GM12878 (cell line): ENCODE results near the gene SGSM2. TPM values are rescaled to one million over a fixed set of nuclear protein-coding genes. Genes with fewer than 3 reads are reported as not detected.

Experiments
- ATF7 ChIP-seq: fragments of 450-650 bp; IDR thresholded peaks from 2 replicates; pipeline ENCODE4 v1.6.1; 2016; ENCODE audit warnings: low read depth, mild to moderate bottlenecking
- BACH1 ChIP-seq: fragments of 450-650 bp; IDR thresholded peaks from 2 replicates; pipeline ENCODE4 v1.6.1; 2017; ENCODE audit warnings: mild to moderate bottlenecking, borderline replicate concordance
- BRCA1 ChIP-seq: IDR thresholded peaks from 2 replicates; pipeline ENCODE4 v1.6.1; 2011; ENCODE audit warnings: low read depth, low read length, improper control_type of control experiment
- CHD2 ChIP-seq: IDR thresholded peaks from 2 replicates; pipeline ENCODE4 v1.6.1; 2011; ENCODE audit warnings: low read depth, low read length, improper control_type of control experiment, borderline replicate concordance
- CREB1 ChIP-seq: IDR thresholded peaks from 2 replicates; pipeline ENCODE4 v1.6.1; 2012; ENCODE audit warnings: low read depth, mild to moderate bottlenecking, inconsistent platforms
- EGR1 ChIP-seq, 2 experiments: IDR thresholded peaks; 1 replicate in 1 of 2; 2 replicates in 1 of 2; pipeline ENCODE4 v1.6.1; 2011 to 2012; ENCODE audit warnings: low read depth in 2 of 2, low read length in 2 of 2, borderline replicate concordance in 1 of 2, mild to moderate bottlenecking in 1 of 2, moderate library complexity in 1 of 2
- EZH2 ChIP-seq: IDR thresholded peaks from 2 replicates; pipeline ENCODE4 v1.6.1; 2012; ENCODE audit warnings: low read depth, mild to moderate bottlenecking, control low read depth, inconsistent platforms, low read length, borderline replicate concordance; ENCODE audit not compliant: control insufficient read depth
- IKZF1 ChIP-seq: fragments of 450-650 bp; conservative IDR thresholded peaks from 2 replicates; pipeline ENCODE4 v1.6.1; 2017; ENCODE audit warnings: antibody characterized with exemption, mild to moderate bottlenecking
- IKZF2 ChIP-seq, 2 experiments: fragments of 450-650 bp; IDR thresholded peaks; 2 replicates each; pipeline ENCODE4 v1.6.1; 2017; ENCODE audit warnings: mild to moderate bottlenecking in 2 of 2, moderate library complexity in 2 of 2
- KLF5 ChIP-seq: fragments of 450-650 bp; IDR thresholded peaks from 2 replicates; pipeline ENCODE4 v1.6.1; 2014; ENCODE audit warnings: mild to moderate bottlenecking; ENCODE audit not compliant: partially characterized antibody
- LARP7 ChIP-seq: fragments of 450-650 bp; IDR thresholded peaks from 2 replicates; pipeline ENCODE4 v1.6.1; 2017; ENCODE audit warnings: mild to moderate bottlenecking
- MEF2A ChIP-seq: IDR thresholded peaks from 2 replicates; pipeline ENCODE4 v1.6.1; 2011; ENCODE audit warnings: low read depth, mild to moderate bottlenecking, low read length, moderate library complexity; ENCODE audit not compliant: insufficient read depth
- PRDM15 ChIP-seq: fragments of 450-650 bp; formaldehyde crosslinking; IDR thresholded peaks from 2 replicates; pipeline ENCODE4 v1.4.0; 2020; ENCODE audit warnings: mild to moderate bottlenecking, moderate library complexity
- RELA ChIP-seq: fragments of 450-650 bp; IDR thresholded peaks from 2 replicates; pipeline ENCODE4 v1.8.0; 2014; ENCODE audit warnings: borderline replicate concordance; ENCODE audit not compliant: partially characterized antibody
- RELB ChIP-seq: fragments of 450-650 bp; IDR thresholded peaks from 2 replicates; pipeline ENCODE4 v1.6.1; 2017; ENCODE audit warnings: low read depth, mild to moderate bottlenecking, moderate library complexity
- SIX5 ChIP-seq: IDR thresholded peaks from 2 replicates; pipeline ENCODE4 v1.6.1; 2011; ENCODE audit warnings: mild to moderate bottlenecking, low read depth, low read length, moderate library complexity; ENCODE audit not compliant: severe bottlenecking
- SMARCA5 ChIP-seq: fragments of 450-650 bp; IDR thresholded peaks from 2 replicates; pipeline ENCODE4 v1.6.1; 2017; ENCODE audit warnings: mild to moderate bottlenecking
- SP1 ChIP-seq: IDR thresholded peaks from one replicate; pipeline ENCODE4 v1.6.1; 2011; ENCODE audit warnings: low read depth, low read length
- SREBF1 ChIP-seq: IDR thresholded peaks from 2 replicates; pipeline ENCODE4 v1.6.1; 2012; ENCODE audit warnings: mild to moderate bottlenecking, low read length
- TAF1 ChIP-seq: IDR thresholded peaks from 2 replicates; pipeline ENCODE4 v1.6.1; 2011; ENCODE audit warnings: mild to moderate bottlenecking, low read depth, low read length, borderline replicate concordance
- TCF7 ChIP-seq: IDR thresholded peaks from 2 replicates; pipeline ENCODE4 v1.6.1; 2014; ENCODE audit warnings: antibody characterized with exemption, borderline replicate concordance
- YBX1 ChIP-seq: fragments of 450-650 bp; IDR thresholded peaks from 2 replicates; pipeline ENCODE4 v1.6.1; 2016; ENCODE audit warnings: antibody characterized with exemption
- YY1 ChIP-seq: IDR thresholded peaks from 2 replicates; pipeline ENCODE4 v1.6.1; 2011; ENCODE audit warnings: low read depth, mild to moderate bottlenecking, low read length
- polyA plus RNA-seq, 11 experiments: library from polyadenylated mRNA; depleted of rRNA in 4 of 11; unstranded in 6 of 11; stranded (reverse) in 5 of 11; fragments of >200 nt; fragmentation: Nextera tagmentation in 4 of 11; fragmentation: Illumina TruSeq in 1 of 11; extraction: Ambion mirVana in 4 of 11; extraction: Trizol in 1 of 11; gene quantifications; 1 replicate in 1 of 11; 2 replicates in 10 of 11; pipeline versions ENCODE4 v1.2.1 to v1.2.3, GENCODE V29; 2011 to 2016; ENCODE audit warnings: inconsistent platforms in 2 of 11, missing spikeins in 2 of 11, low read depth in 1 of 11
- total RNA-seq, 4 experiments: library from RNA; depleted of rRNA in 3 of 4; stranded (reverse); fragments of >200 nt in 3 of 4; fragmentation: Illumina TruSeq in 1 of 4; extraction: Trizol in 1 of 4; gene quantifications; 2 replicates each; pipeline versions ENCODE4 v1.2.1 to v1.2.3, GENCODE V29; 2013 to 2021
- TF ChIP-seq, protein P1 (sequence below): fragments of 450-650 bp; IDR thresholded peaks from 2 replicates; pipeline ENCODE4 v1.6.1; 2018; ENCODE audit warnings: mild to moderate bottlenecking, low read depth, moderate library complexity; ENCODE audit not compliant: partially characterized antibody

The SGSM2 gene
- total and polyA plus RNA-seq, 10 of the 15 experiments (the other 5 are each of a cell fraction or from before 2014, with no cell fraction given), result 0.50 to 50.9 (median 18.5) TPM

GRCh38 chr17:2401426-2402221 is 64.3 kb downstream of the SGSM2 start (continued):
- TF ChIP-seq SIX5, result no peak
- TF ChIP-seq YY1, result peak; percentile 83
- no peak for TF ChIP-seq PRDM15 (CRISPR knock-in tag)
- peak; percentile 100 for TF ChIP-seq RELB
- TF ChIP-seq CREB1, result peak; percentile 94
- TF ChIP-seq SREBF1, result no peak; the same call in 1 of the 2 replicates
- TF ChIP-seq YBX1, result no peak
- TF ChIP-seq IKZF2 (IDR thresholded peaks at IDR 0.05), result peak; percentile 44 to 64; a peak in 2 of 4 replicates
- TF ChIP-seq TAF1, result no peak
- peak; percentile 86 for TF ChIP-seq IKZF1
- no peak for TF ChIP-seq EZH2
- no peak for TF ChIP-seq TCF7
- peak; percentile 60; the same call in 1 of the 2 replicates for TF ChIP-seq LARP7
- TF ChIP-seq SP1, result peak; percentile 98
- no peak for TF ChIP-seq MEF2A
- peak; percentile 76; the same call in 1 of the 2 replicates for TF ChIP-seq SMARCA5
- TF ChIP-seq RELA, result no peak
- TF ChIP-seq KLF5, result peak; percentile 94
- no peak for TF ChIP-seq BRCA1
- TF ChIP-seq BACH1, result peak; percentile 98
- TF ChIP-seq, protein P1, sequence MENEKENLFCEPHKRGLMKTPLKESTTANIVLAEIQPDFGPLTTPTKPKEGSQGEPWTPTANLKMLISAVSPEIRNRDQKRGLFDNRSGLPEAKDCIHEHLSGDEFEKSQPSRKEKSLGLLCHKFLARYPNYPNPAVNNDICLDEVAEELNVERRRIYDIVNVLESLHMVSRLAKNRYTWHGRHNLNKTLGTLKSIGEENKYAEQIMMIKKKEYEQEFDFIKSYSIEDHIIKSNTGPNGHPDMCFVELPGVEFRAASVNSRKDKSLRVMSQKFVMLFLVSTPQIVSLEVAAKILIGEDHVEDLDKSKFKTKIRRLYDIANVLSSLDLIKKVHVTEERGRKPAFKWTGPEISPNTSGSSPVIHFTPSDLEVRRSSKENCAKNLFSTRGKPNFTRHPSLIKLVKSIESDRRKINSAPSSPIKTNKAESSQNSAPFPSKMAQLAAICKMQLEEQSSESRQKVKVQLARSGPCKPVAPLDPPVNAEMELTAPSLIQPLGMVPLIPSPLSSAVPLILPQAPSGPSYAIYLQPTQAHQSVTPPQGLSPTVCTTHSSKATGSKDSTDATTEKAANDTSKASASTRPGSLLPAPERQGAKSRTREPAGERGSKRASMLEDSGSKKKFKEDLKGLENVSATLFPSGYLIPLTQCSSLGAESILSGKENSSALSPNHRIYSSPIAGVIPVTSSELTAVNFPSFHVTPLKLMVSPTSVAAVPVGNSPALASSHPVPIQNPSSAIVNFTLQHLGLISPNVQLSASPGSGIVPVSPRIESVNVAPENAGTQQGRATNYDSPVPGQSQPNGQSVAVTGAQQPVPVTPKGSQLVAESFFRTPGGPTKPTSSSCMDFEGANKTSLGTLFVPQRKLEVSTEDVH, result peak; percentile 22
- peak in 1 of 2 experiments; percentile 88; a peak in 2 of 3 replicates for TF ChIP-seq EGR1 (IDR thresholded peaks at IDR 0.05; ENCODE audit: borderline replicate concordance in 1 of 2, low read depth in 2 of 2, low read length in 2 of 2)
- TF ChIP-seq ATF7, result peak; percentile 80
- peak; percentile 80; the same call in 1 of the 2 replicates for TF ChIP-seq CHD2
